Uterus (tissue), 4 donors: ENCODE data around the gene MARCKSL1. TPM values are rescaled to one million over a fixed set of nuclear protein-coding genes. Genes with fewer than 3 reads are reported as not detected.

Experiments used
- DNase-seq, 2 donors: peaks; one replicate each; pipeline ENCODE4 v3.0.0-alpha.2; 2019 to 2020
- H3K27ac ChIP-seq, 2 donors: fragments of 200-600 bp; sonication (generic); 1 replicate in 1 of 2; 2 replicates in 1 of 2; pipeline ENCODE4 v1.5.1; 2016 to 2018
- H3K27me3 ChIP-seq, 2 donors: fragments of 200-600 bp; sonication (generic); one replicate each; pipeline ENCODE4 v1.5.1; 2018 to 2019; ENCODE audit warnings: control low read depth in 1 of 2
- H3K36me3 ChIP-seq, 2 donors: fragments of 200-600 bp; sonication (generic); one replicate each; pipeline ENCODE4 v1.5.1; 2019; ENCODE audit warnings: control low read depth in 1 of 2
- H3K4me1 ChIP-seq, 2 donors: fragments of 200-600 bp; sonication (generic); one replicate each; pipeline ENCODE4 v1.5.1; 2018 to 2019; ENCODE audit warnings: control low read depth in 1 of 2
- H3K4me3 ChIP-seq, 2 donors: fragments of 200-600 bp; sonication (generic); 1 replicate in 1 of 2; 2 replicates in 1 of 2; pipeline ENCODE4 v1.5.1; 2018 to 2019; ENCODE audit warnings: mild to moderate bottlenecking in 1 of 2
- H3K9me3 ChIP-seq, 2 donors: fragments of 200-600 bp; sonication (generic); one replicate each; pipeline ENCODE4 v1.5.1; 2019; ENCODE audit warnings: control low read depth in 1 of 2
- CTCF ChIP-seq, 4 experiments: fragments of 200-600 bp in 2 of 4; fragments of 450-650 bp in 2 of 4; sonication (generic) in 2 of 4; IDR thresholded peaks; one replicate each; pipeline ENCODE4 v1.5.1; 2016 to 2019; ENCODE audit warnings: antibody characterized with exemption in 4 of 4, mild to moderate bottlenecking in 2 of 4, moderate library complexity in 1 of 4
- POLR2A ChIP-seq, 2 donors: fragments of 450-650 bp; IDR thresholded peaks; one replicate each; pipeline ENCODE4 v1.6.1; 2016; ENCODE audit warnings: antibody characterized with exemption in 2 of 2, mild to moderate bottlenecking in 1 of 2, moderate library complexity in 1 of 2
- intact Hi-C: fragments of 100-400 bp; cut with DNase I; formaldehyde crosslinking; loops from one replicate; pipeline ENCODE4 v1.15.1; 2023; ENCODE audit warnings: low total_unique reads
- total RNA-seq, 4 donors: library from RNA; depleted of rRNA in 3 of 4; stranded (reverse); fragments of >200 nt in 3 of 4; gene quantifications; one replicate each; pipeline versions ENCODE4 v1.1.0 to v1.2.4, GENCODE V29; 2014 to 2023
- donor health status: DM: yes; HTN: yes; CAD: no.

MARCKSL1 gene
- total RNA-seq, 4 donors from 2014 or later: 14.7 to 93.3 (median 53.0) TPM

DNA sequence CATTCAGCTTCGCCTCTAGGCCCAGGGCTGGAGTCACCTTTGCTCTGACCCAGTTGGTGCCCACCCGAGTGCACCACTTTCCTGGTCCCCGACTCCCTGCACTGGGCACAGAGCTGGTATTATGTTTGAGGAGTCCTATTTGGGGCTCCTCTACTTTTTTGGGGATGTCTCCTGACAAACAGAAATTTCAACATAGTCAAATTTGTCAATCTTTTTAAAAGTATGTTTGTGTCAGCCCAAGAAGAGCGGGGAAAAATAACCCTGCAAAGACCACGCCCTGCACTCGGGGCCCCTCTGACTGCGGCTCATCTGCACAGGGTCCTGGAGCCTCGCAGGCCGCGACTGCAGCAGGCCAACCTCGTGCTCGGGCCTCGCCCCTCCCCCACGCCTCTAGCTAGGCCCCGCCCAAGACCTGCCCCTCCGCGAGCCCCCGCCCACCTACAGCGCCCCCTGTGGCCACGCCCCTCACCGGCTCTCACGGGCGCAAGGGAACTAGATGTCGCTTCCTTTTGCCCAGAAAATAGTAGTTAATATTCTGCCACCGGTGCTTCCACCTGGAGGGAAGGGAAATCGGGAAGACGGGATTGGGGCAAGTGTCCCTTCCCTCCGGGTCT lies 14.9 kb upstream of the MARCKSL1 start:
- Histone ChIP-seq H3K9me3 (no peaks in the 10 kb centered on the region), H3K36me3 (no peaks in the 10 kb centered on the region), H3K4me3 (peak overlapping the region; percentile 42 to 69), H3K27me3 (no peaks in the 10 kb centered on the region), H3K27ac (peak overlapping the region; percentile 90 to 96), H3K4me1 (peaks cover 12 to 28% of the 10 kb centered on the region in 2 donors)
- intact Hi-C loops: no loop called here
- no peak for DNase-seq
- peak; percentile 56 to 81 (median 72) for TF ChIP-seq CTCF (IDR thresholded peaks at IDR 0.05)
- no peak for TF ChIP-seq POLR2A (IDR thresholded peaks at IDR 0.05)

GRCh38 chr1:32349211-32349708 lies 13.2 kb upstream of the MARCKSL1 start:
- TF ChIP-seq POLR2A (IDR thresholded peaks at IDR 0.05) (no peak), CTCF (IDR thresholded peaks at IDR 0.05) (no peak)
- Histone ChIP-seq H3K4me3 (no peak overlapping the region), H3K27me3 (no peaks in the 10 kb centered on the region), H3K36me3 (no peaks in the 10 kb centered on the region), H3K27ac (peak overlapping the region; percentile 5 to 17), H3K4me1 (peaks cover 12 to 22% of the 10 kb centered on the region in 2 donors), H3K9me3 (no peaks in the 10 kb centered on the region)
- DNase-seq: no peak
- intact Hi-C loops: no loop called here

DNA sequence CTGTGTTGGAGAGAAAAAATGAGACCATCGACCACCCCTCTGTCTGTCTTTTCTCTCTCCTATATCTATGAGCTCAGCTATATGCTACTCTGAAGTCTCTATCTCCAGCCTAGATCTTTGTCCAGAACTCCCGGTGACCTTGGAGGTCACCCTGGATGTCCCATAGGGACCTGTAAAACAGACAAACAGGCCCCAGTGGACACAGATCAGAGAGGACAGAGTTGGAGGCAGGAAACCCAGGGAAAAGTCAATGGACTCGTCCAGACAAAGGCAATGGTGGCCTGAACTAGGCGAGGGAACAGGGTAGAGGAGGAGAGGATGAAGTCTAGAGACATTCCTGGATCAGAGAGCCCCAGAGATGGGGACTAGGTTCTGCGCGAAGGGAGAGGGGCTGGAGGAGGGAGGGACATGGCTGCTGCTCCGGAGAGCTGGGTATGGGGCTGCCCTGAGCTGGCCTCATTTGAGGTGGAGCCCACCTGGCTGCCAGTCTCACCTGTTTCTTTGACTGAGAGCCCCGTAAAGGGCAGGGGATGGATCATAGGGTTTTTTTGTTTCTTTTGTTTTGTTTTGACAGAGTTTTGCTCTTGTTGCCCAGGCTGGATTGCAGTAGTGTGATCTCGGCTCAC lies 10.6 kb upstream of the MARCKSL1 start:
- Histone ChIP-seq H3K36me3 (no peaks in the 10 kb centered on the region), H3K4me3 (no peak overlapping the region), H3K27ac (no peak overlapping the region), H3K27me3 (no peaks in the 10 kb centered on the region), H3K9me3 (no peaks in the 10 kb centered on the region), H3K4me1 (no peaks in the 10 kb centered on the region)
- intact Hi-C loops: no loop called here
- TF ChIP-seq POLR2A (IDR thresholded peaks at IDR 0.05): no peak
- no peak for TF ChIP-seq CTCF (IDR thresholded peaks at IDR 0.05)
- no peak for DNase-seq

DNA sequence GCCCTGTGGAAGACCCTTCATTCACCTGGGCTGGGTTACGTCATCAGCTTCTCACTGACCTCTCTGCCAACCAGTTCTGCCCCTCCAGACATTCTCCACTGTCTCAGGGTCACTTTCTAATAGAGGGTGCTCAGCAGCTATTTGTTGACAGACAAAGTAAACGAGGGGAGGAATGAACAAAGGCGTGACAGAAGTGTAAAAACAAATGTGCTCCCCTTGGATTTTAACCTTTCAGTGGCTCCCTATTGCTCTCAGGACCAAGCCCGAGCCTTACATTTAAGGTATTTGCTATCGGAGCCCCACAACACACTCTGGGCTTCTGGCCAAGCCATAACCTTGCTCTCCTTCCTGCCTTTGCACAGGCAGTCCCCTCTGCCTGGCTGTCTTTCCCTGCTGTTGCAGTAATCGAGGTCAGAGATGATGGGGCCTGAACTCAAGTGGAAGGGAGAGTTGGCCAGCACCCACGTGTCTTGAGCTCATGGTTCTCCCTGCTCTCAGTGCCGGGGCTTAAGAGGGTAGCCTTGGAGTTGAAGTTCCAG lies 9.3 kb upstream of the MARCKSL1 start:
- intact Hi-C loops: no loop called here
- H3K27ac ChIP-seq: no peak overlapping the region
- DNase-seq: no peak

More for the DNA sequence above, 9.3 kb upstream of the MARCKSL1 start:
- no peaks in the 10 kb centered on the region for H3K36me3 ChIP-seq
- H3K4me3 ChIP-seq: no peak overlapping the region
- no peaks in the 10 kb centered on the region for H3K4me1 ChIP-seq
- H3K27me3 ChIP-seq: no peaks in the 10 kb centered on the region
- H3K9me3 ChIP-seq: no peaks in the 10 kb centered on the region
- TF ChIP-seq CTCF (IDR thresholded peaks at IDR 0.05) (no peak), POLR2A (IDR thresholded peaks at IDR 0.05) (no peak)
